ENCODE results near the gene WFS1.

Gene WFS1

DNA sequence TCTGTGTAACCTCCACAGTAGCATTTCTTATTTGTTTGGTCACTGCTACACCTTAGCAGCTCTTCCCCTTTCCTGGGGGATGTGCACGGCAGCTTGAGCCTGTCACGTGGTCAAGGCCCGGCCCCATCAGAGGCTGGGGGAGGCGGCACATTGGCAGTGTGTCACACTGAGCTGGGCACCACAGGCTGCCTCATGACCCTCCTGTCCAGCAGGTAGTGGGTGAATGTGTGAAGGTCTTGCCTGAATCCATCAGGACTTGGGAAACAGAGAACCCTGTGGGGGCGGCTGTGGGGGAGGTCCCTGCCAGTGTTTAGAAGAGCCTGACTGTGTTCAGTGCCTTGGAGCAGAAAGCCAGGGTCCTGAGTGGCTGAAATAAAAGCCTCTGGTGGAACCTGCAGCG is 33.2 kb downstream of the WFS1 start:
- peaks cover 12% of the 10 kb centered on the region for H3K36me3 ChIP-seq (replicated peaks)
- TF ChIP-seq, protein P1, sequence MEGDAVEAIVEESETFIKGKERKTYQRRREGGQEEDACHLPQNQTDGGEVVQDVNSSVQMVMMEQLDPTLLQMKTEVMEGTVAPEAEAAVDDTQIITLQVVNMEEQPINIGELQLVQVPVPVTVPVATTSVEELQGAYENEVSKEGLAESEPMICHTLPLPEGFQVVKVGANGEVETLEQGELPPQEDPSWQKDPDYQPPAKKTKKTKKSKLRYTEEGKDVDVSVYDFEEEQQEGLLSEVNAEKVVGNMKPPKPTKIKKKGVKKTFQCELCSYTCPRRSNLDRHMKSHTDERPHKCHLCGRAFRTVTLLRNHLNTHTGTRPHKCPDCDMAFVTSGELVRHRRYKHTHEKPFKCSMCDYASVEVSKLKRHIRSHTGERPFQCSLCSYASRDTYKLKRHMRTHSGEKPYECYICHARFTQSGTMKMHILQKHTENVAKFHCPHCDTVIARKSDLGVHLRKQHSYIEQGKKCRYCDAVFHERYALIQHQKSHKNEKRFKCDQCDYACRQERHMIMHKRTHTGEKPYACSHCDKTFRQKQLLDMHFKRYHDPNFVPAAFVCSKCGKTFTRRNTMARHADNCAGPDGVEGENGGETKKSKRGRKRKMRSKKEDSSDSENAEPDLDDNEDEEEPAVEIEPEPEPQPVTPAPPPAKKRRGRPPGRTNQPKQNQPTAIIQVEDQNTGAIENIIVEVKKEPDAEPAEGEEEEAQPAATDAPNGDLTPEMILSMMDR (IDR thresholded peaks at IDR 0.05; ENCODE audit: low read depth, low read length, missing control alignments) = no peak

DNA sequence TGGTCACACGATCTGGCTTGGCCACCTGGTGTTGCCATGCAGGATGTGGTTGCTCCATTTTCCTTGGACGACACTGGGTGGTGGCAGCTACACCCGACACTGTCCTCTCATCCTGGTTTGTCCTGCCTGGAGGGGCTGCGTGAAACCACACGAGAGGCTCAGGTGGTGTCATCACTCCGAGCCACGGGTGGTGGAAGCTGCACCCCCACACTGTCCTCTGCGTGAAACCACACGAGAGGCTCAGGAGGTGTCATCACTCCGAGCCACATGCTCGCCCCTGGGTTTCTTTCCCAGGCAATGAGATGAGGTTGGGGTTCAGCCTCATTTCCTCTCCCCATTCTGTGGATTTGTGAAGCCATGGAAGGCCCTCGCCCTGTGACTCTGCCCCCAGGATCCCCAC is 34.3 kb downstream of the WFS1 start:
- no peak overlapping the region for H3K27ac ChIP-seq
- peaks cover 3% of the 10 kb centered on the region for H3K27me3 ChIP-seq (replicated peaks)
- H3K36me3 ChIP-seq (replicated peaks) = peaks cover 12% of the 10 kb centered on the region
- no peak overlapping the region for H3K4me3 ChIP-seq (ENCODE audit: low read depth, low read length)
- TF ChIP-seq, protein P1 (IDR thresholded peaks at IDR 0.05; ENCODE audit: low read depth, low read length, missing control alignments) = no peak
- in situ Hi-C loops (cut with HindIII; ENCODE audit: low pct_ligation_motif_present, low sequenced_read_pairs) = no loop called here
- DNase-seq = no peak

More for the DNA sequence above, 33.2 kb downstream of the WFS1 start:
- in situ Hi-C loops (cut with HindIII; ENCODE audit: low pct_ligation_motif_present, low sequenced_read_pairs) = no loop called here
- Histone ChIP-seq H3K27ac (no peak overlapping the region), H3K27me3 (replicated peaks) (peaks cover 1% of the 10 kb centered on the region), H3K4me3 (ENCODE audit: low read depth, low read length) (no peak overlapping the region)
- no peak for DNase-seq

DNA sequence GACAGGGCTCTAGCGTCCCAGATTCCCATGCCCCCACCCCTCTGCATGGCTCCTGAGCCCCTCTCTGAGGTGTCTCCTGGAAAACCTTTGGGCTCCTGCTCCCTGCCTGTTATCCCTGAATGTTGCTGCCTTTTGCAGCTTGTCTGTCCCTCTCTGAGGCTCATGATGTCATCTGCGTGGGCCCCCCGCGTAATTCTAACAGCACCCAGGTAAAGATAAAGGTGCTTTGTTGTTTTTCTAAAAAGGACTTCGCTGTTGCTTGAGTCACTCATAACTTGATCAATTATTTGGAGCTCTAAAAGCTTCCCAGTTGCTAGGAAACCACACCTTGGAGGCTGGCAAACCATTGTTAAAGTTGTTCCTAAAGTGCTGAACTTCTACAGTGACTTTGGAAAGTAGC is 36.6 kb downstream of the WFS1 start:
- DNase-seq = no peak
- in situ Hi-C loops (cut with HindIII; ENCODE audit: low pct_ligation_motif_present, low sequenced_read_pairs) = no loop called here
- Histone ChIP-seq H3K36me3 (replicated peaks) (peaks cover 11% of the 10 kb centered on the region), H3K4me3 (ENCODE audit: low read depth, low read length) (no peak overlapping the region), H3K27ac (no peak overlapping the region), H3K27me3 (replicated peaks) (peaks cover 8% of the 10 kb centered on the region)
- TF ChIP-seq, protein P1 (IDR thresholded peaks at IDR 0.05; ENCODE audit: low read depth, low read length, missing control alignments) = no peak

DNA sequence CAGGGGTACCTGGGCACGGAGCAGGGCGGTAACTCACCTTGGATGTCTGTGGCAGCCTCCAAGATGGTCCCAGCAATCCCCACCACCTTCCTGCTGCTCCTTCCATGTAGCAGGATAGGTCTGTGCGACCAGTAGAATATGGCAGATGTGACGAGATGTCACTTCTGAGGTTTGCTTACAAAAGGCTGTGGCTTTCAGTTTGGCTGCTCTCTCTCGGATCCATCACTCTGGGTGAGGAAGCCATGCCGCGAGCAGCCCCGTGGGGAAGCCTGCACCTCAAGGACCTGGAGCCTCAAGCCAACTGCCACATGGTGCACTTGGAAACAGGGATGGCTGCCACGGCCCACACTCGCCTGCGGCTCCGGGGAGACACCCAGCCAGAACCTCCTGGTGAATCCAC is 37.6 kb downstream of the WFS1 start:
- Histone ChIP-seq H3K4me3 (ENCODE audit: low read depth, low read length) (no peak overlapping the region), H3K27ac (no peak overlapping the region), H3K36me3 (replicated peaks) (peaks cover 3% of the 10 kb centered on the region), H3K27me3 (replicated peaks) (peaks cover 8% of the 10 kb centered on the region)
- in situ Hi-C loops (cut with HindIII; ENCODE audit: low pct_ligation_motif_present, low sequenced_read_pairs) = no loop called here
- TF ChIP-seq, protein P1 (IDR thresholded peaks at IDR 0.05; ENCODE audit: low read depth, low read length, missing control alignments) = no peak
- DNase-seq = no peak

DNA sequence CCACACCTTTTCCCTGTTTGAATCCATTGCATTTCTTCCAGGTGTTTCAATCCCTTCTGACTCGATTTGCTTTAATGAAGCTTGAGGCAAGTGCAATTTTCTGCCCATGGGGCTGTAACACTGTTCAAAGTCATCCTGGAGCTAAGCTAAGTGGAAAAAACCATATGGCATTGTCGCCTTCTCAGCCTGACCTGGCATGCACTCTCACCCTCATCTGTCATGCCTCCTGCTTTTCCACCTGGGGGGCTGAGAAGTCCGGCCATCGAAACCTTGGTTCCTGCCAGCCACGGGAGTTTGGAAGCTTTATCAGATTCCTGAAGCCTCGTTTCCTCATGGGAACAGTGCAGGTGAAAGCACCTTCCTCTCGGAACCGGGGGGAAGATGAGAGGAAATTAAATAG is 38.2 kb downstream of the WFS1 start:
- no peak overlapping the region for H3K27ac ChIP-seq
- no peak for DNase-seq

More for the DNA sequence above, 38.2 kb downstream of the WFS1 start:
- Histone ChIP-seq H3K36me3 (replicated peaks) (no peaks in the 10 kb centered on the region), H3K4me3 (ENCODE audit: low read depth, low read length) (no peak overlapping the region), H3K27me3 (replicated peaks) (peaks cover 8% of the 10 kb centered on the region)
- in situ Hi-C loops (cut with HindIII; ENCODE audit: low pct_ligation_motif_present, low sequenced_read_pairs) = no loop called here
- TF ChIP-seq, protein P1 (IDR thresholded peaks at IDR 0.05; ENCODE audit: low read depth, low read length, missing control alignments) = no peak

Data from brain microvascular endothelial cell (primary cell).